Fibroblast of the conjunctiva (primary cell): ENCODE data around the gene MAST3.
"Not testable (repeated sequence)": the region's sequence is repeated elsewhere in the genome, so short reads cannot be mapped to it uniquely, and the experiment has no call there.

Source experiments
- DNase-seq: peaks from one replicate; pipeline ENCODE4 v3.0.0-alpha.2; 2010; ENCODE audit warnings: low read depth

Gene MAST3

DNA sequence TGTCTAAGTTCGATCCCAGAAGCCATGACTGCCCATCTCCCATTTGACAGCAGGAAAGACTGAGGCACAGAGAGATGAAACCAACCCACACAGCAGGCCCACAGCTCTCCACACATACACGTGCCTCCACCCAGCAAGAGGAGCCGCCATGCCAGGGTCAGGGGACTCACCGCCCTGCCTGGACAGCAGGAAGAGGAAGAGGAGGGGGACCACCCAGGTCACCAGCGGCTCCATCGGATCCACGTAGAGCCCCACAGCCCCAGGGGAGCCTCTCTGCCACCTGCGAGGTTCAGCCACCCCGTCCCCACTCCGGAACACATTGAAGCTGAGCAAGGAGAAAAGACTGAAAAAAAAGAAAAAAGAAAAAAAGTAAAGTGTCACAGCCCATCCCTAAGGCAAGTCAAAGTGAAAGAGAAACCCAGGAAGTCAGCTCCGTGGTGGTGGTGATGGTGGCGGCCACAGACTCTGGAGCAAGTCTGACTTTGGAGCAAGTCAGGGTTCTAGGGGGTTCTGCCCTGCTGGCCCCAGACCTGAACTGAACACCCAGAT, 10.9 kb upstream of the MAST3 start, which contains the start of gene IL12RB1:
Gene IL12RB1 (minus strand): TSS at position 345 of the 549 bp plus-strand sequence. CDS start 111 bp downstream, at position 234.
- DNase-seq, result no peak

DNA sequence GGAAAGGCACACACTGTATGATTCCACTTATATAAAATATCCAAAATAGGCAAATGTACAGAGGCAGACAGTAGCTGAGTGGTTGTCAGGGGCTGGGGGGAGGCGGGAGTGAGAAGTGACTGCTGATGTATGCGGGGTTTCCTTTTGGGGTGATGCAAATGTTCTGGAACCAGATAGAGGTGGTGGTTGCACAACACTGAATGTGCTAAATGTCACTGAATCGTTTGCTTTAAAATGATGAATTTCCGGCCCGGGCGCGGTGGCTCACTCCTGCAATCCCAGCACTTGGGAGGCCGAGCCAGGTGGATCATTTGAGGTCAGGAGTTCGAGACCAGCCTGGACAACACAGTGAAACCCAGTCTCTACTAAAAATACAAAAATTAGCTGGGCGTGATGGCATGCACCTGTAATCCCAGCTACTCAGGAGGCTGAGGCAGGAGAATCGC, 8.5 kb upstream of the MAST3 start:
- DNase-seq, result not testable (repeated sequence)

DNA sequence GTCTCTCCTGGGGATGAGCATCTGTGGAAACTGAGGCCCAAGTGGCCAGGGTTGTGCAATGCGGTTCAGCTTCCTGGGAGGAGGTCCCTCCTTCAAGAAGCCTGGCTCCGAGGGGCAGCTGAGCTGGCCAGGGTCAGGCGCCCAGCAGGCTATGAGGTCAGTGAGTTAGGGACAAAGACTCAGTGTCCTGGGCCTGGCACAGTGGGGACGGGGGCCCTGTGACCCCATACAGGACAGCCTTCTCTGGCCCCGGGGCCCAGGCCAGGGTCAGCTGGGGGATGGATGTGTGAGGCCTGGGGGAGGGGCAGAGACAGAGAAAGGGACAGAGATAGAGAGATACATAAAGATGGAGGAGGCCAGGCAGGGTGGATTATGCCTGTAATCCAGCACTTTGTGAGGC, 7.9 kb upstream of the MAST3 start:
- DNase-seq, result no peak

DNA sequence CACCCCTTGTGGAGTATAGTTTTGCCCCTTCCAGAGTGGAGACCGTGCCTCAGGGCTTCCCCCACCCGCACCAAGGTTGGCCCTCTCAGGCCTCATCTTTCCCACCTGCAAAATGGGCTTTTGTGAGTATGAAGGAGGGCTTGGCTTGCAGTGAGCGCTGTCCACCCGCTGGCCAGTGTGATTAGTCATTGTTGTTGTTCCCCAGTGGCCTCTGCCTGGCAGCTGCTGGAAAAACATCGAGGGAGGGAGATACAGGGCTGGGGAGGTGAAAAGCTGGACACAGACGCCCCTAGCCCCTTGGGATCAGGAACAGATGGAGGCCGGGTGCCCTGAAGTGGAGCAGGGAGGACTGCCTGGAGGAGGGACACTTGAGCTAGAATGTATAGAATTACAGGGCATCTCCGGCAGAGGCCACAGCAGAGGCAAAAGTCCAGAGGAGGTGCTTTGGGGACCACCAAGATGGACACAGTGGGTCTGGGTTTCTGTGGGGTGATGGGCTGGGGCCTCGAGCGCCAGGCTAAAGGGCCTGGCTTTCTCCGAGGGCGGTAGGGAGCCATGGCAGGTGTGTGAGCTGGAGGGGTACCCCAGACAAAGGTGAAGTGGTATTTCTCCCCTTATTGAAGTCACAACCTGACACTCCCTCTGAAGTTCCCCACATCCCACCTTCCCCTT, 6.9 kb upstream of the MAST3 start:
- DNase-seq, result no peak

DNA sequence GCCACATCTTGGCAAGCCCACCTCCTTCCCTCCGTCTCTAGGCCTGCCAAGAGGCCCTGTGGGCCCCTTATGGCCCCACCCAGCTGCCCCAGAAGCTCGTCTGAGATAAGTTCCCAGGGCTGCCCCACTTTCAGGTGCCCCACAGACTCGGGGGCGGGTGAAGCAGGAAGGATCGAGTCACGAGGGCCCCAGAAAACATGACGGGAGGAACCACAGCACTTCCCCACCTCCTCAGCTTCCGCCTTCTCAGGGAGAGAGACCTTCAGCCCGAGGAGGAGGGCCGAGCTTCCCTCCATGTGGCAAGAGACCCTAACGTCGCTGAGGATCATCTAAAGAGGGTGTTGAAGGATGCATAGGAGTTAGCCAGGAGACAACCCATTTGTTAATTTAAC, 6.4 kb upstream of the MAST3 start:
- no peak for DNase-seq

DNA sequence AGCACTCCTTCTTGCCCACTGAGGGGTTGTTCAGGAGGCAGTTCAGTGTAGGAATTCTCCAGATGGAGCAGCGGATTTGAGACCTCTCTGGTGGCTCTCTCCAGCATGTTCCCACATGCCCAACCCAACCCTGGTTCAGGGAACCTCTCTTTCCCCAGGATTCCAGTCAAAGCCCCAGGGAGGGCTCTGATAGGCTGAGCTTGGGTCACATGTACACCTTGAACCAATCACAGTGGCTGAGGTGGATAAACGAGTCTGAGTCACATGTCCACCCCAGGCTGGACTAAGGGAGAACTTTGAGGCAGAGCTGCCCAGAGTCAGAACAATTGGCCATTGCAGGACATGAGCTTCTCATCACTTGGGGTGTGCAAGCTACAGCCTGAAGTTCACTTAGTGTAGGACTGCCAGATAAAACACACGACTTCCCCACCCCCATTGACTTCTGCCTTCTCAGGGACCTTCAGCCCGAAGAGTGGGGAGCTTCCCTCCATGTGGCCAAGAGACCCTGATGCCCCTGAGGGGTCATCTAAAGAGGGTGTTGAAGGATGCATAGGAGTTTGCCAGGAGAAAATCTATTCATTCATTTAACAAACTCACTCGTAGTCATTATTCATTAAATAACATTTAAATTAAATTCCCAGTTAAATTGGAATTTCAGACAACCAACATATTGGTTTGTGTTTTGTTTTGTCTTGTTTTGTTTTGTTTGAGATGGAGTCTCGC, 4.0 kb upstream of the MAST3 start:
- no peak for DNase-seq

DNA sequence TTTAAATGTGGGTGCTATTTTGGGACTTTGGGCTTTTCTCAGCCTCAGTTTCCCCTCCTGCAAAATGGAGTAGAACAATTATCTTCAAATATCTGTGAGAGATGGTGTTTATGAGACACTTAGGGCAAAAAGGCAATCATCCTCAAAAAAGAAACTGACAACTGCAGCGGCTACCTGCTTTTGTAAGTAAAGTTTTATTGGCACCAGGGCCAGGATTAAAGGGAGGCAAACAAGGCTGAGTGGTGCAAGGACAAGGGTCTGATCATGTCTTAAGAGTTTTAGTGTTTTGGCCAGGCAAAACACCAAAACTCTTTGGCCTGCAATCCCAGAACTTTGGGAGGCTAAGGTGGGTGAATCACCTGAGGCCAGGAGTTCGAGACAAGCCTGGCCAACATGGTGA, 1.3 kb upstream of the MAST3 start:
- DNase-seq, result no peak

DNA sequence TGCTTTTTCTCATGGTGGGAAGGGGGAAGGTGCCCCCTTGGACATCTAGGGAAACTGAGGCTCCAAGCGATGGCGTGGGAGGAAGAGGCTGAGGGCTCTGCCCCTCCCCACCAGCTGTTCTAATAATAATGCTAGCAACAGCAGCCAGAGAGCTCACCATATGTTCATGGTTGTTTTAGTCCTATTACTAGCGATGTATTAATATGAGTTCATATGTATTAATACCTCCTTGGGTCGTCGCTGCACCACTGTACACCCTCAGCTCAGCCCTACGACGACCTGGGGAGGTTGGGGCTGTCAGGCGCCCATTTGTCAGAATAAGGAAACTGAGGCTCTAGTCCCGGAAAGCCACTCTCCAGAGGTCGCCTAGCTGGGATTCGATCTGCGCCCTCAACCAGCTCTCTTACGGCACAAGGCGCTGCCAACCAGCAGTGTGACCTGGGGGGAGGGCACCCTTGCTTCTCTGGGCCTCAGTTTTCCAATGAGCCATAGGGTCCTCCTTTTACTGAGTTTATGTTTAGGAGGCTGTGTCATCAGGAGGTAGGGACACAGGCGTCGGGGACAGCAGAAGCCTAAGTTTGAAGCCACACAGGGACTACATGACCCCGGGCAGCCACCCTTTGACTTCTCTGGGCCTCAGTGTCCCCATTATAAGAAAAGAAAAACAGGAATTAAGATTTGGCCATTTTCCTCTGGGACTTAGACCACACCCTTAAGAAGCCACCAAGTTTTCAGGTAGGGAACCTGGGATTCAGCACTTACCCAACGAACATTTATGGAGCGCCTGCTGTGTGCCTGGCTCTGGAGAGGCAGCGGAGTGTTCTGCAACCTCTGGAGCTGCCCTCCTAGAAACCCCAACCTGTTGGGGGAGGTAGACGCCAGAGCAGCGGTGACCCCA, 664 bp downstream of the MAST3 start:
- no peak for DNase-seq

DNA sequence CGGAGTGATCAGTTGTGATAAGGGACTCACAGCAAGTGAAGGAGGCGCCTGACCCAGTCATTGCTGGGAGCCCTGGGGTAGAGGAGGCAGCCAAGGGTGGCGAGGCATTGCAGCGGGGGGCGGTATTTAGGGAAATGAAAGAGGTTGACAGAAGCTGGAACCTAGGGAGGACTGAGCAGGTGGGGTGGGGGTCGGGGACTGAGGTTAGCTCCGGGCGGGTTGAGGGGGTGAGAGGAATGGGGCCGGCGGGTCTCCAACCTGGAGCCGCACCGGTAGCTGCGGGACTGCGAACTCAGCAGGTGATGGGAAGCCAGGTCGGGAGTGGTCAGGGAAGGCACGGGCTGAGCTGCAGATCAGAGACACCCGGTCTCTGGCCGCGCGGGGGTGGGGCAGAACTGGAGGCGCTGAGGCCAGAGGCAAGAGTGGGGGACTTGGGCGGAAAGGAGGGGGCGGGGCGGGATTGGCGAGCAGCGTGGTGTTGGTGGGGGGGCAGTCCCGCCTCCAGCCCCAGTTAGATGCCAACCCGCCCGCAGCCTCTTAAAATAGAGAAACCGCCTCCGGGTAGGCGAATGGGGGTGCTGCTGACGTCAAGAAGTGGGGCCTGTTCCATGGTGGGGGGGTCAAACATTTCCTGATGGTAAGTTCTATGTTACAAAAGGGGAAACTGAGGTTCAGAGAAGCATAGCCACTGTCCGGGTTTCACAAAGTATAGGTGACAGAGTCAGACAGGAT, 1.5 kb downstream of the MAST3 start:
- no peak for DNase-seq

DNA sequence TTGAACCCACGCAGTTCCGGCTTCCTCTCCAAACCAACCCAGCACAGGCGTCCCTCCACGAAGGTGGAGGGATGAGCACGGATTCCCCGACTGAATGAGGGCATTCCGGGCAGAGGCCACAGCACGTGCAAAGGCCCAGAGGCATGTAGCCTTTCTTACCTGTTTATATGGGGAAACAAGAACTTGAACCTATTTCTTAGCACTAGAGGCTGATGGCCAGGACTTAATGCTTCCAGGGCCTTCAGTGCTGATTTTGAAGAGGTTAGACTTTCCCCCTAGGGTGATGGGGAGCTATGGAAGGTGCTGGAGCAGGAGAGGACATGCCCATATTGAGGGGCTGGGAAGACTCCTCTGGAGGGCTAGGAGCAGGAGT, 2.0 kb downstream of the MAST3 start:
- no peak for DNase-seq

DNA sequence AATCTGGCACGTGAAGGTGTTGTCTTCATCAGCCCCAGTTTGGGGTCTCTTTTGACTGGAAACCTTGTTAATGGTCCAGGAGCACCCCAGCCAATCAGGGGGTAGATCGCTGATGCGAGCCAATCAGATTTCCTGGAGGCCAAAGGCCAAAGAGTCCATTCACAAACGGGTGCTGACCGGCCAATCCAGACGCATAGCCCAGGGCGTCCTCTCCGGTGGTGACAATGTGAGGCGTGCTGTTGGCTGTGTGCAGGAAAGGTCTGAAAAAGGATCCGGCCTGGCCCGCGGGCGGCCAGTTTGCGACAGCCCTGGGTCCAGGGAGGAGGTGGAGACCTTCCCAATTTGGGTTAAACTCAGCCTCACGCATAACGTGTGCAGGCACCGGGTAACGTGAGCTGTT, 3.1 kb downstream of the MAST3 start:
- DNase-seq, result no peak

DNA sequence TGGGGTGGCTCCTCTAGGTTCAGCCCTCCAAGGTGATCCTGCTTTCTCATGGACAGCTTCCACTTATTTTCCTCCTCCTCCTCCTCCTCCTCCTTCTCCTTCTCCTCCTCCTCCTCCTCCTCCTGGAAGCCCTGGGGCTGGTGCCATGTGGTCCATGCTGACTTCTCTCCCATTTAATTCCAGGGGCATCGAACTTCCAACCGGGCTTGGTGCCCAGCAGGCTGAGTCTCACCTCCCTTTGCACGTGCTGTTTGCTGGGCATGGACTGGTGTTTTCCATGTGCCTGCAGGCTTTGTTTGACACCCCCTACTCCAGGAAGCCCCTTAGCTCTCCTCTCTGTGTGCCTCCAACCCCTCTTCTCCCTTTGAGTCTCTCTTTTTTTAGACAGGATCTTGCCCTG, 3.7 kb downstream of the MAST3 start:
- DNase-seq, result no peak

DNA sequence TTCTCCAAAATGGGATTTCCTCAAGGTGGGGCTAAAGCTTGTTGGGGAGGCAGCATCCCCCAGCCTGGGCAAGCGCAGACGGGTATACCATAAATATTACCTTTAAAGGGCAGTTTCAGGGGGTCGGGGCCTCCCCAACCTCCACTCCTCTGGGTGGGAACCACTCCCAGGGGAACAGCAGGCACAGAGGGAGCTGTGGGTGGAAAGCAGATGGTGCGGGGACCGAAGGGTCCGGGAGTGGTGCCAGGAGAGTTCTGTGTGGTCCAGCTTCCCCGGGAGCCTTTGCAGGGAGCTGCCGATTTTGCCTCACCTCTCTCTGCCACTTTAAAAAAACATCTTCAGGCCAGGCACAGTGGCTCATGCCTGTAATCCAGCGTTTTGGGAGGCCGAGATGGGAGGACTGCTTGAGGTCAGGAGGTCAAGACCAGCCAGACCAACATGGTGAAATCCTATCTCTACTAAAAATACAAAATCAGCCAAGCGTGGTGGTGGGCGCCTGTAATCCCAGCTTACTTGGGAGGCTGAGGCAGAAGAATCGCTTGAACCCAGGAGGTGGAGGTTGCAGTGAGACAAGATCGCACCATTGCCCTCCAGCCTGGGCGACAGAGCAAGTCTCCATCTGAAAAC, 5.5 kb downstream of the MAST3 start:
- DNase-seq, result no peak

DNA sequence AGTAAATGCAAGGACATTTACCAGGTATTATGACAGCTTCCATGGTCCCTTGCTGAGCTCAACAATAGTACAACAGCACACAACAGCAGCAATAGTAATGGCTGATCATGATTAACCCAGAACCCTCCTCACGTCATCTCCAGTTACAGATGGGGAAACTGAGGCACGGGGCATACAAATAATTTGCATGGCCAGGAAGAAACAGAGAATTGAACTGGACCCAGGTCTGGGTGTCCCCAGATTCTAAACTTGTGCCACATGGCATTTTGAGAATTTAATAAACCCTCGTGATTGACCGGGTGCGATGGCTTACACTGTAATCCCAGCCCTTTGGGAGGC, 7.2 kb downstream of the MAST3 start:
- DNase-seq, result no peak

DNA sequence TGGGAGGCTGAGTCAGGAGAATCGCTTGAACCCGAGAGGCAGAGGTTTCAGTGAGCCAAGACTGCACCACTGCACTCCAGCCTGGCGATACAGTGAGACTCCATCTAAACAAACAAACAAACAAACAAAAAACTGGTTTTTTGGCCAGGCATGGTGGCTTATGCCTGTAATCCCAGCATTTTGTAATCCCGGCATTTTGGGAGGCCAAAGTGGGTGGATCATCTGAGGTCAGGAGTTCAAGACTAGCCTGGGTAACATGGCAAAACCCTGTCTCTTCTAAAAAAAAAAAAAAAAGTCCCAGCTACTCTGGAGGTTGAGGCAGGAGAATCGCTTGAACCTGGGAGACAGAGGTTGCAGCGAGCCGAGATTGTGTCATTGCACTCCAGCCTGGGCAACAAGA, 7.7 kb downstream of the MAST3 start:
- DNase-seq, result not testable (repeated sequence)

DNA sequence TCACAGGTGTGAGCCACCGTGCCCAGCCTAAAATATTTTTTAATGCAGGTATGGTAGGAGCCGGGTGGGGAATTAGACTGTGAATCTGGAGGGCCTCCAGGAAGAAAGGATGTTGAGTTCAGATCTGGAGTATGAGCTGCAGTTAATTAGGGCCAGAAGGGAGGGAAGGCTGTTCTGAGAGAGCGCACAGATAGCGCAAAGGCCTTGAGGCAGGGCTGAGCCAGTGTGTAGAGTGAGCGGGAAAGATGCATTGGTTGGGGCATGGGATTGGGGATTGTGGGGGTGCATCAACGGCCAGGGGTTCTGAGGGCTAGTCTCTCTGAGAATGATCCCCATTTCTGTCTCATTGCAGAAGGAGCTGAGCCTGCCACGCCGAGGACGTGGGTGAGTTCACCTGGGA, 9.7 kb downstream of the MAST3 start:
- DNase-seq, result no peak

DNA sequence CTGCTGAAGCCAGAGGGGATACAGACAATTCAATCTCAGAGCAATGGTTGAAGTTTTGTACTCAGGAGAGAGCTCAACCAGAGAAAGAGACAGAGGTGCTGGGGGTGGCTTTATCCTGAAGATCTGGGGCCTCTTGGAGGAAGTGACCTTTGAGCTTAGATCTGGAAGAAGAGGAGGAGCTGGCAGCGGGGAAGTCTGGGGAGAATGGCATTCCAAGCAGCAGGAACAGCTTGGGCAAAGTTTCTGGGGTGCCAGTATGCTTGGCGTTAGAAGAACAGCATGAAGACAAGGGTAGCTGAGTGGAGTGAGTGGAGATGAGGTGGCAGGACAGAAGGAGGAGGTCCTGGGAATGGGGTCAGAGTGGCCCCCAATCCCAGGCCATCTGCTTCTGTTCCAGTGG, 11.3 kb downstream of the MAST3 start:
- DNase-seq, result no peak

DNA sequence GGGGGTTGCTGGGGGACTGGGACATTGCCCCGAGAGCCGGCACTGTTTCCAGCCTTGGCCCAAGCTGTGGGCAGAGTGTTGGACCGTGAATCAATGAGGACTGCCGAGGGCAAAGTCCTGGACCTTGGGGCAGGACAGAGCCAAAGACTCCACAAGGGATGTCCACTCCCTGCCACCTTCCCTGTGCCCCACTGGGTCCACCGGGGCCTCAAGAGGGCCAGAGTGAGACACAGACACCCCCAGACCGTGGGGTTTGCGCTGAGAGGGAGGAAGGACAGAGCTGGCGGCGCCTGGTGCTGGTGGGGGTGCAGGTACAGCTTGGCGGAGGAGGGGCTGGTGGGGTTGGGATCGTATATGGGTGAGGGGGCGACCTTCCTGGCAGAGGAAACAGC, 11.8 kb downstream of the MAST3 start:
- DNase-seq, result no peak

DNA sequence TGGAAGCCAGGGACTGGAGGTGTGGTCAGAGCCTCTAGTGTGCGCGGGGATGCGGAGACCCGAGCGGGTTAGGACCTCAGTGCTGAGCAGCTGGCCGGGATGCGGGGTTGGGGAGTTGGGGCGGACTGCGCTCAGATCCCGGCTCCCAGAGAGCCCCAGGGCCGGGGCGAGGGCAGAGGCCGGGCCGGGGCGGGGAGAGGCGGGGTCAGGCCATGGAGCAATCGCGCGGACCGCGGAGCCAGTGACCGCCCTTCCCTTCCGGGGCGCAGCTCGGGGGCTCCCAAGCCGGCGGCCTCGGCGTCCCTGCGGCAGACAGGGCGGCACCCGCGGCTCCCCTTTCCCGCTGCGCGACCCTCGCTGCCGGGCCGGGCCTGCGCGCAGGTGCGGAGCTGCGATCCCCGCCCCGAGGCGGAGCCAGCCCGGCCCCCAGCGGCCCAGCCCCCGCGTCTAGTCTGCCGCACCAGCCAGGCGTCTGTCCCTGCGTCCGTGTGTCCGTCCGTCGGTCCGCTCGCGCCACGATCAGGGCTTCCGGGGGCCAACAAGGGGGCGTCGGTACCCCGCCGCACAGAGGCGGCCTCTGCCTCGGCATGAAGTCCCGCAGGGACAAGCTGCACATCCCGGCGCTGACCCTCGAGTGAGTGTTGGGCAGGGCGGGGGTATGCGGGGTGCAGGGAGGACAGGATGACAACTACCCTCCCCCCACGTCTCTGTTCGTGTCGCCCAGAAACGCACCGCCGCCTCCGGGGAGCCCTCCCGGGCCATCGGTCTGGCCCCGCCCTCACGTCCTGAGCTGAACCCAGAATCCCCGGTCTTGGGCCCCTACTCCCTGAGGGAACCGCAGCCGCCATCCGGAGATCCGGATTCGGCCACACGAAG, 12.4 kb downstream of the MAST3 start:
- no peak for DNase-seq

DNA sequence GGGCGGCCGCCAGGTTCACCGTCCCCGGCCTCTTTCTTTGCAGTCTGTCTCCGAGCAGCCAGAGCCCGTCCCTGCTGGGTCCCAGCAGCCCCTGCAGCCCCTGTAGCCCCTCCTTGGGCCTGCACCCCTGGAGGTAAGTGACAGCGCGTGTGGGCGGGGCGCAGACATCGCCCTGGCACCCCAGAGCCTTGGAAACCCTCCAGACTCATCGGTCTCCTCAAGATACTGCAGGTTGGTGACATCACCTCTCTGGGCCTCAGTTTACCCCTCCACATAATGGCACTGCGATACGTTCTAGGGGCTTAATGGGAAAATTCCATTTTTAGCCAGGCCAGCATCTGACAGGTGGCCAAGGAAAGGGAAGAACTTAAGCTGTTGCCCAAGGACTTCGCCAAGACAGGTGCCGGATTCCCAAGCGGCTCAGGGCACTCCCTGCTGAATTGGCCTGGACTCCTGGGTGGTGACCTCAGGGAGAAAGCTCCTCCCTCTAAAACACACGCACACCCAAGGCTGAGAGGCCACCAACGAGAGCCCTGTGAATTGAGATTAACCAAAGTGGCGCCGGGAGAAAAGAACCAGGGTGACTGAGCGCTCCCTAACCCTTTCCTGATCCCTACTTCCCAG, 13.1 kb downstream of the MAST3 start:
- DNase-seq, result no peak
